Large intestine (tissue), 3 donors: ENCODE data around the gene UMAD1. TPM values are rescaled to one million over a fixed set of nuclear protein-coding genes. Genes with fewer than 3 reads are reported as not detected.
"Not testable (repeated sequence)": the region's sequence is repeated elsewhere in the genome, so short reads cannot be mapped to it uniquely, and the experiment has no call there.

Source experiments
- DNase-seq, 2 donors: peaks; one replicate each; pipeline versions ENCODE4 v3.0.0 to v3.0.0-alpha.2; 2013
- H3K27ac ChIP-seq: one replicate; pipeline ENCODE4 v1.5.1; 2013; ENCODE audit warnings: low read length
- H3K27me3 ChIP-seq: 2 replicates; pipeline ENCODE4 v1.6.1; 2013; ENCODE audit warnings: low read length; ENCODE audit not compliant: control insufficient read depth, insufficient read depth
- H3K36me3 ChIP-seq: 2 replicates; pipeline ENCODE4 v1.6.1; 2013; ENCODE audit warnings: low read length; ENCODE audit not compliant: control insufficient read depth, insufficient read depth
- H3K4me1 ChIP-seq: one replicate; pipeline ENCODE4 v1.6.1; 2013; ENCODE audit warnings: low read length; ENCODE audit not compliant: control insufficient read depth, insufficient read depth
- H3K4me3 ChIP-seq: one replicate; pipeline ENCODE4 v1.5.1; 2013; ENCODE audit warnings: low read length
- H3K9me3 ChIP-seq: one replicate; pipeline ENCODE4 v1.6.1; 2013; ENCODE audit warnings: mild to moderate bottlenecking, low read depth, low read length, moderate library complexity; ENCODE audit not compliant: control insufficient read depth
- WGBS: methylation state at CpG from one replicate; pipeline ENCODE4 v1.1.5; 2013; ENCODE audit warnings: low lambda C conversion rate; ENCODE audit not compliant: insufficient coverage; 5-methylcytosine and 5-hydroxymethylcytosine counted together
- polyA plus RNA-seq: library from polyadenylated mRNA; unstranded; fragments of 120-200 nt; gene quantifications from one replicate; pipeline ENCODE4 v1.2.1, GENCODE V29; 2013

The UMAD1 gene
- polyA plus RNA-seq, 1 donor = 17.5 TPM

DNA sequence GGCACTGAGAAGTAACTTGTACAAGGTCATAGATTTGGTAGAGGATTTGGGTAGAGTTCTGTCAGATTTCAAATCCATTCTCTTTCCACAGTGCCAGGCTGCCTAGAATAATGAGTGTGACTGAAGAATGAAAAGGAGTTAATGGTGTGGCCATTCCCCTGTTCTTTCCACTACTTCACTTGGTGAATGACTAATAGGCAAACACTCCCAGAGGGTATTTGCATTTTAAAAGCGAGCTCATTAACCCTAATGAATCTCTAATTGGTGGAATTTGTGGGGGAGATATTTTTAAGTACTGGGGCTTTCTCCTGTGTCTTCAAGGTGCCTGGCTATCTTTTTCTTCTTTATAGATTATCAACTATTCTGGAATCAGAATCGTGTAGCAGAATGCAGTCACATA is 152.7 kb downstream of the UMAD1 start:
- DNase-seq = no peak
- no peaks in the 10 kb centered on the region for H3K27me3 ChIP-seq
- no CpG with 5 or more reads among the region's 2 CpGs for WGBS
- H3K27ac ChIP-seq = no peak overlapping the region
- no peak overlapping the region for H3K4me3 ChIP-seq
- peaks cover 4% of the 10 kb centered on the region for H3K36me3 ChIP-seq
- H3K4me1 ChIP-seq = no peaks in the 10 kb centered on the region
- peaks cover 4% of the 10 kb centered on the region for H3K9me3 ChIP-seq

GRCh38 chr7:7793921-7794320 is 153.4 kb downstream of the UMAD1 start:
- no peaks in the 10 kb centered on the region for H3K27me3 ChIP-seq
- H3K27ac ChIP-seq = no peak overlapping the region
- no peaks in the 10 kb centered on the region for H3K4me1 ChIP-seq
- no peak overlapping the region for H3K4me3 ChIP-seq
- DNase-seq = no peak
- H3K36me3 ChIP-seq = peaks cover 4% of the 10 kb centered on the region
- peaks cover 4% of the 10 kb centered on the region for H3K9me3 ChIP-seq
- 100% methylated on average over 1 of the region's 1 CpG for WGBS

DNA sequence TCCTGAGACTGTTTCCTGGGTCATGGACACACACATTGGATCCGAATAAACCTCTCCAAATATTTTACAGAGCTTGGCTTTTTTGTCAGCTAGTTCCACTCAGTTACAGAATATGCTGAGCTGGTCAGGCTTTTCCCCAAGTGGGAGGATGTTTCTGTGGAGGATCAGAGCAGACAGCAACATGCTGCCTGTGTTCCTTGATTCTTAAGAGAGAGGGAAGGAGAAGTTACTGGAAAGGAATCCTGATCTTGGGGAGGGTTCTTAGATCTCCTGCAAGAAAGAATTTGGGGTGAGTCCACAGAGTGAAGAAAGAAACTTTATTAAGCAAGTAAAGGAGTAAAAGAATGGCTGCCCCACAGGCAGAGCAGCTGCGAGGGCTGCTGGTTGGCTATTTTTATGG is 154.7 kb downstream of the UMAD1 start:
- no CpG with 5 or more reads among the region's 2 CpGs for WGBS
- H3K36me3 ChIP-seq = peaks cover 4% of the 10 kb centered on the region
- H3K4me1 ChIP-seq = no peaks in the 10 kb centered on the region
- no peak for DNase-seq
- no peak overlapping the region for H3K4me3 ChIP-seq
- peaks cover 4% of the 10 kb centered on the region for H3K9me3 ChIP-seq
- H3K27ac ChIP-seq = no peak overlapping the region
- no peaks in the 10 kb centered on the region for H3K27me3 ChIP-seq

- DNase-seq = no peak
- Histone ChIP-seq H3K27me3 (no peaks in the 10 kb centered on the region), H3K27ac (peak overlapping the region; percentile 12), H3K9me3 (peaks cover 4% of the 10 kb centered on the region), H3K4me3 (no peak overlapping the region), H3K4me1 (no peaks in the 10 kb centered on the region), H3K36me3 (peaks cover 4% of the 10 kb centered on the region)
- no CpG with 5 or more reads among the region's 1 CpG for WGBS
These were observed 155.1 kb downstream of the UMAD1 start for GRCh38 chr7:7795630-7796121.

- H3K27me3 ChIP-seq = no peaks in the 10 kb centered on the region
- H3K4me3 ChIP-seq = no peak overlapping the region
- DNase-seq = no peak
- no peaks in the 10 kb centered on the region for H3K4me1 ChIP-seq
- H3K9me3 ChIP-seq = peaks cover 4% of the 10 kb centered on the region
- H3K36me3 ChIP-seq = peaks cover 4% of the 10 kb centered on the region
- 67% methylated on average over 1 of the region's 1 CpG for WGBS
- no peak overlapping the region for H3K27ac ChIP-seq
These were observed 158.0 kb downstream of the UMAD1 start for GRCh38 chr7:7798510-7798909.

GRCh38 chr7:7799138-7799537 is 158.6 kb downstream of the UMAD1 start:
- Histone ChIP-seq H3K36me3 (peaks cover 4% of the 10 kb centered on the region), H3K4me1 (no peaks in the 10 kb centered on the region), H3K4me3 (no peak overlapping the region), H3K27me3 (no peaks in the 10 kb centered on the region), H3K9me3 (peaks cover 4% of the 10 kb centered on the region), H3K27ac (no peak overlapping the region)
- DNase-seq = peak in 1 of 2 donors; percentile 8
- WGBS = 0% methylated on average over 1 of the region's 4 CpGs

DNA sequence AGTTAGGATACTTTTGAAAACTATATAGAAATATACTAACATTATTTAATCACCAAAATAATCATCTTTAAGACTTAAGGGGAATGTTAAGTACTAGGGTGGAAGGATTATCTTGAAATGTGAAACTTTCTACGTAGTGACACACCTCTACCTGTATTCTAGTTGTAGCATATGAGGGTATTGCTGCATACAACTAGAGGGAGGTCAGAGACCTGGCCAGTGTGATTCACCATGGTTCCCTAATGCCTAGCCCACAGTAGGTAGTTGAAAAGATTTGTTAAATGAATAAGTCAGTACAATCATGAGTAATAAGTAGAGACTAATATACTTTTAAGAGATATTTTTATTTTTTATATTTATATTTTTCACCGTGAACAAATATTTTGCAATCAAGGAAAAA is 162.0 kb downstream of the UMAD1 start:
- 100% methylated on average over 1 of the region's 2 CpGs for WGBS
- Histone ChIP-seq H3K9me3 (no peaks in the 10 kb centered on the region), H3K27me3 (no peaks in the 10 kb centered on the region), H3K36me3 (no peaks in the 10 kb centered on the region), H3K4me3 (no peak overlapping the region), H3K4me1 (no peaks in the 10 kb centered on the region), H3K27ac (no peak overlapping the region)
- DNase-seq = no peak

- WGBS = no CpG with 5 or more reads among the region's 3 CpGs
- no peak for DNase-seq
- Histone ChIP-seq H3K4me1 (no peaks in the 10 kb centered on the region), H3K27me3 (no peaks in the 10 kb centered on the region), H3K27ac (no peak overlapping the region), H3K9me3 (no peaks in the 10 kb centered on the region), H3K36me3 (no peaks in the 10 kb centered on the region), H3K4me3 (no peak overlapping the region)
These were observed 163.2 kb downstream of the UMAD1 start for GRCh38 chr7:7803715-7804178.

- not testable (repeated sequence) for H3K36me3 ChIP-seq, DNase-seq, H3K4me1 ChIP-seq, H3K4me3 ChIP-seq, H3K27me3 ChIP-seq, H3K9me3 ChIP-seq, H3K27ac ChIP-seq
- no CpG with 5 or more reads among the region's 9 CpGs for WGBS
These were observed 164.3 kb downstream of the UMAD1 start for GRCh38 chr7:7804822-7805221.

DNA sequence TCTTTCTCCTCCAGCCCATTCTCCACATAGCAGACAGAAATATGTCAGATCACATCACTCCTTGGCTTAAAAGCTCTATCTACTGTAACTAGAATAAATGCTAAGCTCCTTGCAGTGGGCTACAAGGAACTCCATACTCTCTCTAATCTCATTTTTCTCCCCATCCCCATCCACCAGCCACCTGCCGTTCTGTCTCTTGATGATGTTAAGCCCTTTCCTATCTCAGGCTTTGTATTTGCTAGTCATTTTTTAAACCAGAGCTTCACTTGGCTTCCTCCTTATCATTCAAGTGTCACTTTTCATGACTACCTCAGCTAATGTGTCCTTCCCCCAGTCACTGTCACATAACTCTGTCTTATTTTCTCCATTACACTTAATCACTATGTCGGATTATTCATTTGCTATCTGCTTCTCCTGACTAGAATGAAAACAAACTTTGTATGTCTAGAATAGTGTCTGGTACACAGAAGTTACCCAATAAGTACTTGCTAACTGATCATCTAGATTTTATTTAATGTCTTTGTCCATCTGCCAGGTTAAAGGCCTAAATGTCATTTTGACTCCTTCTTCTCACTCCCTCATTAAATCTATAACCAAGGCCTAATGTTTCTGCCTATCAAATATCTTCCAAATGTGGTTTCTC is 165.1 kb downstream of the UMAD1 start:
- DNase-seq = no peak
- no peaks in the 10 kb centered on the region for H3K36me3 ChIP-seq
- H3K27me3 ChIP-seq = no peaks in the 10 kb centered on the region
- H3K27ac ChIP-seq = no peak overlapping the region
- no peaks in the 10 kb centered on the region for H3K9me3 ChIP-seq
- H3K4me3 ChIP-seq = no peak overlapping the region
- H3K4me1 ChIP-seq = no peaks in the 10 kb centered on the region
- WGBS = no CpG with 5 or more reads among the region's 2 CpGs

GRCh38 chr7:7808156-7808555 is 167.6 kb downstream of the UMAD1 start:
- H3K4me3 ChIP-seq = no peak overlapping the region
- no peaks in the 10 kb centered on the region for H3K4me1 ChIP-seq
- H3K36me3 ChIP-seq = no peaks in the 10 kb centered on the region
- no peaks in the 10 kb centered on the region for H3K27me3 ChIP-seq
- H3K9me3 ChIP-seq = no peaks in the 10 kb centered on the region
- DNase-seq = no peak
- 73% methylated on average over 4 of the region's 4 CpGs for WGBS
- H3K27ac ChIP-seq = no peak overlapping the region
